Femur (tissue), 1 donor: ENCODE data around the gene BORCS8.
"Not testable (repeated sequence)": the region's sequence is repeated elsewhere in the genome, so short reads cannot be mapped to it uniquely, and the experiment has no call there.

Source experiments
- DNase-seq: peaks from one replicate; pipeline ENCODE4 v3.0.0-alpha.2; 2017

The BORCS8 gene

DNA sequence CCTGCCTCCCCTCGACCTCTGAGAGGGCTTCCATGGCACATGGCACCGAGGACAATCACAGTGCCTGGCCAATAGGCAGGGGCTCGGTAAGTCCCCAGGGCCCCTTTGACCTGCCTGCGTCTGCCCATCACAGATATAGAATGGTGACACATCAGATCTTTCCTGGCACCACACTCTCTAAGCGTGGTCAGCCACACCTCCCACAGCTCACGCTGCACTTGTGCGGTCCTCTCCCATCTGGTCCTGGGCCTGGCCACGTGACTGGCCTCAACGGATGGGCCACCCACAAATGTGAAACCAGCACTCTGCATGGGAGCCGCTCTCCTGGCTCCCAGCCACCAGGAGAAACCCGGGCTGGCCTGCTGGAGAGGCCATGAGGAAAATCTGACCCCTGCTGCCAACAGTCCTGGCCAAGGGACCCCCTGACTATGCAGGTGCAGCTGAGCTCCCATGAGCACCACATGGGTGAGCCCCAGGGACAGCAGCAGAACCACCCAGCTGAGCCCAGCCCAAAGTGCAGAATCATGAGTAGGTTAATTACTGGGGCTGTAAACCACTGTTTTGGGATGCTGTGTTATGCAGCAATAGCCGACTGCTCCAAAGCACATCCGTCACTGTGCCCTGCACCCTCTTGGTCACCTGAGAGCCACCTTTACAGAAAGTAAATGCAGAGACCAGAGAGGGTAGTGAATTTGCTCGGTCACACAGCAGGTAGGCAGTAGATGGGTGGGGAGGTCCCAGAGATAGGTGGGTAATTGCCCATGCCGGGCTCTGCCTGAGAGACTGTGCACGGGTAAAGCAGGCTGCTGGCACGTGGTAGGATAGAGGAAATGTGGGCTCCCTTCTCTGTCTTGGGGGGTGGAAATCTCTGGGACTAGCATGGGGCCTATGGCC lies 12.2 kb downstream of the BORCS8 start:
- no peak for DNase-seq

DNA sequence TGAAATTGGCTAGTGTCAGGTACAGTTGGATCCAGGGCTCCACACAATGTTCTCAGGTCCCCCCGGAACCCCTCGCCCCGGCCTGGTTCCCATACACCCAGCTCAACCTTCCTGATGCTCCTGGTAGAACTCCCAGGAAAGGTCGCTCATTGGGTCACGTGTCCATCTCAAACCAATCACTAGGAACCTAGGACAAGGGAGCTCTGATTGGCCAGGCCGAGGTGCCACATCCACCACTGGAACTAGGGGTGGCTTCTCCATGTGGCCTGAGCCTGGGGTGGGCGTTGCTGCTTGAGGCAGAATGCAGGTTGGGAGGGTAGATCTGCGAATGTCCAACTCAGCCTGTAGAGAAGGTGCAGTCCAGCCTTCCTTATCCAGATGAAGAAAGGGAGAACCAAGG lies 15.0 kb downstream of the BORCS8 start:
- DNase-seq, result no peak

DNA sequence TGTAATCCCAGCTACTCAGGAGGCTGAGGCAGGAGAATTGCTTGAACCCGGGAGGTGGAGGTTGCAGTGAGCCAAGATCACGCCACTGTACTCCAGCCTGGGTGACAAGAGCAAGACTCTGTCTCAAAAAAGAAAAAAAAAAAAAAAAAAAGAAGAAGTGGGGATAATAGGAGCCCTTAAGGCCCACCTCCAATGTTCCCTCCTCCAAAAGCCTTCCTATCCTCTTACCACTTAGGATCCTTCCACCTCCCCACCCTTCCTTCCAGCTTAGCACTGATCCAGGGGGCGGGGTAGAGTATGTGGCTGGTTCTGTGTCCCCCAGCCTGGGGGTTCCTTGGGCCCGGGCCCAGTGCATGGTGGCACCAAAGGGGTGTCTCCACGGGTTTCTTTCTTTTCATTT lies 18.7 kb downstream of the BORCS8 start:
- not testable (repeated sequence) for DNase-seq

DNA sequence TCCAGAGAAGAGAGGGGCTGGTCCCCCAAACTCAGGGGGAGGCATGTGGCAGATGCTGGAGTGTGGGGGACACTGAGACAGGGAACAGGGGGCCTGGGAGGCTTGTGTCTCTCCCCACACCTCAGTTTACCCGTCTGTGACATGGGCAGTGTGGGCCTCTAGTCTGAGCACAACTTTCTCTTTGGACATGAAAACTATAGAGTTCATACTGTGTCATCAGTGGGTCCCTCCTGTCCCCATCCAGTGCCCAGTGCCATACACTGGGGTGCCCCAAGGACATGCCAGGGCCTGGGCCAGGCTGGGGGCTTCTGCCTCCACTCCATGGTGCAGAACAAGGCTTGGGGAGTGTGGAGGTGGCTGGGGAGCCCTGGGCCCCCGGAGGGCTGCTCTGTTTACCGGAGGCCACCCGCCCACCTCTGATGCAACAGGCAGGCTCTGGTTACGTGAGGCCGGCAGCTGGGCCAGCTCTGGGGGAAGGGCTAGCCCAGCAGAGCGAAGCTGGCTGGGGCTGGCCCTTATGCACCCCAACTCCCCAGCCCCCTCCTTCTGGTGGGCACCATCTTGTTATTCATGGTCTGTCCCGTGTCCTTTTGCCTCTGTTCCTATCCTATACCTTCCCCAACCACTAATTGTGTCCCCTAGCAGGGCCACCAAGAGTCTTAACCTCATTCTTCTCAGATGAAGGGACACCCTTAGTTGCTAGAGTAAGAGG lies 20.0 kb downstream of the BORCS8 start:
- no peak for DNase-seq

DNA sequence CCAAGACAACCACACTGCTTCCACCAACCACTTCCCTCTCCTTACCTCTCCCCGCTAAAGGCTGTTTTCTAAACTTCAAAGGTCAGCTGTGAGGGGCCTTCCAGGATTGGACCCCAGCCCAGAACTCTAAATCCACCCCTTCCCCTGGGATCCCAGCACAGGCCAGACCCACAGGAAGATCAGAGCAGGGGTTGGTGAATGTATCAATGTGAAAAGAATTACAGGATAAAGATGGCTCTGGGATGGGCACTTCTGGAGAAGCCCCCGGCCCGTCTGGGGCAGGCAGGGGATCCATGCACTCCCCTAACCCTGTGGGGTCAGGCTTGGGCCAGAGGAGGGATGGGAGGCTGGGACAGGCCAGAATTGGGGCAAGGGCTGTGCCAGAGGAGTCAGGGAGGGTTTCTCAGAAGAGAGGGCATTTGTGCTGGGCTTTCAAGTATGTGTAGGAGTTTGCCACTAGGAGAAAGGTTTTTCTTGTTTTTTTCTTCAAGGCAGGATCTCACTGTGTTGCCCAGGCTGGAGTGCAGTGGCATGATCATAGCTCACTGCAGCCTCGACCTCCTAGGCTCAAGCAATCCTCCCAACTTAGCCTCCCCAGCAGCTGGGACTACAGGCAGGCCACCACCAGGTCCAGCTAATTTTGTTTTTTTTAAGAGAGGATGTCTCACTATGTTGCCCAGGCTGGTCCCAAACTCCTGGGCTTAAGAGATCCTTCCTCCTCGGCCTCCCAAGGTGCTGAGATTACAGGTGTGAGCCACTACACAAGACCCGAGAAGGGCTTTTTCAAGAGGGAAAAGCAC lies 20.9 kb downstream of the BORCS8 start:
- no peak for DNase-seq

DNA sequence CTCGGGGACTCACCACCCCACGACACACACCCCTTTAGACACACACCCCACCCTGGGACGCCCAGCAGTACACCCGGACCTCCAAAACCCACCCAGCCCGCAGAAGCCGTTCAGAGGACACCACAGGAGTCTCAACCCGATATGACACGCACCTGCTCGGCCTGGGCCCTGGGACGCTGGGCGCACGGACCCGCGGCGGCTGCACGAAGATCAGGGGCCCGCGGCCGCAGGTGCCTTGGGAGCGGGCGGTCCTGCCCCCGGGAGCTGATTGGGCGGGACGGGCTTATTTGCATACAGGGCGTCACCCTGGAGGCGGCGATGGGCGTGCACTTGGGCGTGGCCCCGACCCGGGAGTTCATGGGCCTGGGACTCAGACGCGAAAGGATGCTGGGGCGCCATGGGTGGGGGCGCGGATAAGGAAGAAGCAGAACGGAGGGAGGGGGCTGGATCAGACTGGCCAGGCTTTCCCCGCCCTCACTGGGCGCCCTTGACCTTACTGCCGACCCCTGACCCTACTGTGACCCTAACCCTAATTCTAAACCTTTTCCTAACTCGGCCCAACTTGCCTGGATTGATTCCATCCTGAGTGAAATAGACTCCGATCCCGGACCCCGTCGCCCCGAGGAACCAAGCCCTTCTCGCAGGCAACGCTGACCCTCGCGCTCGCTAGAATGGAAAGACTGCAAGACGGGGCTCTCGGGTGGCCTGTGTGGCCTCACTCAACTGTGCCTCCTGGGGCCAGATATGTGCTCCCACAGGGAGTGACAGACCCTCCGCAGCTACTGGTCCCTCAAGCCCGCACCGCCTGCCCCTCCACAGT lies 21.7 kb downstream of the BORCS8 start, which contains the start of gene MEF2B:
MEF2B (minus strand) TSS at position 211 of the 820 bp plus-strand sequence. CDS start 19,528 bp downstream, outside the sequence.
- DNase-seq, result peak; percentile 84

DNA sequence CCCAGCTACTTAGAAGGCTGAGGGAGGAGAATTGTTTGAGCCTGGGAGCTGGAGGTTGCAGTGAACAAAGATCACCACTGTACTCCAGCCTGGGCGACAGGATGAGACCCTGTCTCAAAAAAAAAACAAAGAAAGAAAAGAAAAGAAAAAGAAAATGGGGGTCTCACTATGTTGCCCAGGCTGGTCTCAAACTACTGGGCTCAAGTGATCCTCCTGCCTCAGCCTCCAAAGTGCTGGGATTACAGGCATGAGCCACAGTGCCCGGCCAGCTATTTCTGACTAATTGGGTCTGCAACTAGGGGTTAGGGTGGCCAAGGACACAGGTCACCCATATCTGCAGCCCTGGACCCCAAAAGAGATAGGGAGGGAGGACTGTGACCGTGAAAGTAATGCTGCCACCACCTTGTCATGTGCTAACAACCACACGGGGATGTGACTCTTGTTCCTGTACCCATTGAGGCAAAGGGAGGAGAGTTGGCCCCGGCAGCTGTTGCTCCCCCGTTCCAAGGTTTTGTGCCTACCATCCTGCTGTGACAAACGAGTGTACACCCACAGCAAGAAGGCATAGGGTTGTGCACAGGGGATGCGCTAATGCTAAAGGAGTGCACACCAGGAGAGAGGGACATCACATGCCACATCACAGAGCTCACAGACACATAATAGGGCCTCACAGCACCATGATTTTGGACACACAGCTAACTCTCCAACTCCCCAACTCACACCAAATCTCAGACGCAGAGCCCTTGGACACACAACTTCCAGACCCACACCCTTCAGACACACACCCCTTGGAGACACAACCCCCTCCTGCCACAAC lies 22.5 kb downstream of the BORCS8 start:
- DNase-seq, result no peak

DNA sequence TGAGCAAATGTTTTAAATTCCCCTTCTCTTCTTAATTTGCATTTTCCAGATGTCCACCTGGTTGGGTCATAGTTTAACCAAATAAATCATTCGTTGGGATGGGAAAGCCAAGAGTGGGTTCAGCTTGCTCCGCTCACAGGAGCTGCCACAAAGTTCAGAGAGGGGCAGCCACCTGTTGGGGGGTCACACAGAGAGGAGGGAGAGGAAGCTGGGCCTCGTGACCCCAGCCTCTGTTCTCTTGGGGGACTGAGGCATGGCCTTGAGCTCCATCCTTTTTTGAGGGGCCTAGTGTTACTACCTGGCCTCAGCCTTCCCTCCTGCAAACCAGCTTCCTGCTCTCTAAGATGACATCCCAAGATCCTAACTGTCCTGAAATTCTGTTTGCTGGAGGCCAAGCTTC lies 24.3 kb downstream of the BORCS8 start:
- DNase-seq, result no peak

DNA sequence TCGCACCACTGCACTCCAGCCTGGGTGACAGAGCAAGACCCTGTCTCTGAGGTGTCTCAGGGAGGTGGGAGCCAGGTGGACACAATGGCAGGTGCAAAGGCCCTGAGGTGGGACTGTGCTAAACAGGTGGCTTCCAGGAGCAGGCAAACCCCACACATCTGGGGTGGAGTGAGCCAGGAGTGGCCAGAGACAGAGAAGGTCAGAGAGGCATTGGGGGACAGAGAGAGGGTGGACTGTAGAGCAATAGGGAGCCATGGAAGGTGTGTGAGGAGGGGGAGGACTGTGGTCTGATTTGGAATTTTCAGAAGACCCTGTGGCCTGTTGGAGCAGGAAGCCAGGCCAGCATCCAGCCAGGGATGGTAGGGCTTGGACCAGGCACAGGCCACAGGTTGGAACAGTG lies 26.6 kb downstream of the BORCS8 start:
- DNase-seq, result no peak

DNA sequence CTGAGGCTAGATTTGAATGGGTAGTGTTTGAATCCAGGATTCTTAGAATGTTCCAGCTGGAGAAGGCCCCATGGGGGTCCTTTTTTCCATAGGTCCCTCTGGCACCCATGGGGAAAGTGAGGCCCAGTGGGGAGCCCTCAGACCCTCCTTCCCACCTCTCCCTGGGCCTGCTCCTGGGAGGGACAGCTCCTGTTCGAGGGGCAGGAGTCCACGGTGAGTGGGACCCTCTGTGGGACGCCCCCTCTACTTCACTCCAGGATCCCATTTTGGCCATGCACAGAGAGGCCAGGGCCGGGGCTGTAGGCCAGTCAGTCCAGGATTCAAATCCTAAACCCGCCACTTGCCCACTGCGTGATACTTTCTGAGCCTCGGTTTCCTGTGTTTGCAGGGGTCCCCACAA lies 29.5 kb downstream of the BORCS8 start:
- no peak for DNase-seq

DNA sequence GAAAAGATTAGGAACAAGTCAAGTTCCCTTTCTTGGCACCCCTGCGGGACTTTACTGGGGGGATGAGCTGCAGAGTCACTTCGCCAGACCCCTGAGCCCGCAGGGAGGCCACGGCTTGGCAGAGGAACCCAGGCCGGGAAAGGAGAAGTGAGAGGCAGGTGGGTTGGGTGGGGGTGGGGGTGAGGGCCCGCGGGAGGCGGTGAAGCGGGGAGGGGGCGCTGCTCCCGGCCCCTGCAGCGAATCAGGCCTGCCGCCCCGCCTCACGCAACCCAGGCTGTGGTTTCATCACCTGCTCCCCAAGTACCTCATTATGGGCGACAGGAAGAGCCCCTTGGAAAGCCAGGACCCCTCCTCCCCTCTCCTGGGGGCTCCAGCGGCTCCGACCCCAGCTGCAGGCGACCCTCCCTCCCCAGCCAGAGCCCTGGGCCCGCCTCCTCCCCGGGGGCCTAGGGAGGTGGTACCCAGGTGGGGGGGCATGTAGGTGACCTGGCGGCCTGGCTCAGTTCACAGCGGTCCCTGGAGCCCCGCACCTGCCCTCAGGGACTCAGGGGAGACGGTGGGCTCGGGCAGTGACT lies 31.4 kb downstream of the BORCS8 start:
- no peak for DNase-seq

DNA sequence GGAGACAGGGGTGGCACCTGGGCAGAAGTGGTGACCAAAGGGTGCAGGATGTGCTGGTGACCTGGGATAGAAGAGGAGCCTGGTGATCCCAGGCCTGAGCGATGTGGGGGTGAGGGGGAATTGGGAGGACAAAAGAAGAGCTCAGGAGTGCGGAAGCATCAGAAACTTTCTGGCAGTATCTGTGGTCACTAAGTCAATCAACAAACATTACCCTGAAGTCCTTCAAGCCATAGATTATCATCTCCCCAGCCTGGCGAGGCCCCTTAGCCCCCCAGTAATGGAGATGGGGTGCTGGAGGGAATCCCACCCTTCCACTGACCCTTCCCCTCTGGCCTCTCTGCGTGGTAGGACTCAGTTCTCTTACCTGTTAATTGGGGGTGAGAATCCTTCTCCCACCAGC lies 32.4 kb downstream of the BORCS8 start:
- DNase-seq, result no peak

DNA sequence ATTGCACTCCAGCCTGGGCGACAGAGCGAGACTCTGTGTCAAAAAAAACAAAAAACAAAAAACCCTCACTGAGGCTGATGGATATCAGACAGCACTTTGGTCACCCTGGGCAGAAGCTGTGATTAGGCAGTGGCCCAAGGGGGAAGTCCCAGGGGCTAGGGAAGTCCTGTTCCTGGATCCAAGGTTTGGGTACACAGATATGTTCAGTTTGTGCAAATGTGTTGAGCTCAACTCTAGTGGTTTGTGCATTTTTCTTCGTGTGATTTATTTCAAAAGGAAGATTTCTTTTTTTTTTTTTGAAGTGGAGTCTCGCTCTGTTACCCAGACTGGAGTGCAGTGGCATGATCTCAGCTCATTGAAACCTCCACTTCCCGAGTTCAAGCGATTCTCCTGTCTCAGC lies 34.1 kb downstream of the BORCS8 start:
- DNase-seq, result no peak

DNA sequence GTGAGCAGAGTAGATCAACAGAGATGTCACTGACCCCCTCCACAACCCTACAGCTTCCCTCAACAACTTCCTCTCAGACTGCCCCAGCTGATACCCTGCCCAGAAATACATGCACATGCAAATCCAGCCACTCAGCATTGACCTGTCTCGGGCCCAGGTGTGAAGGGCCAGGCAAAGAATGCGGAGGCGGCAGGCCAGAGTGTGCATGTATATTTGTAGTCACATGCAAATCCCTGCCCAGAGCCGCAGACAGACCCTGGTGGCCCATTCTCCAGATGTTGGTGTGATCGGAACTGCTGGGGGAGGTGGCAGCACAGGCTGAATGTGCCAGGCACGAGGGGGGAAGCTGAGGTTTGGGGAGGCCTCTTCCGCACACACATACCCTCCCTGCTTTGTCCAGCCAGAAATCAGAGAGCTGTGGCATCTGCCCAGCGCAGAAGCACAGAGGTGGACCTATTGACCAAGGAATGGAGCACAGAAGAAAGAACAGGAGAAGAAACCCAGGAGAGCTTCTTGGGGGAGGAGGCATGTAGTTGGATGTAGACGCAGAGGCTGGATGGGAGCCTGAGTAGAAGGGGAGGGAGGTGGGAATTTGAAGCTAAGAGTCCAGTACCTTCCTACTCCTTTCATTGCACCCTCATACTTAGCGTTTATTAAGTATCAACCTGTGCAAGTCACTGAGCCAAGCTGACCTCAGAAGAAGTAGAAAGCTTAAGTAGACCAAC lies 36.3 kb downstream of the BORCS8 start:
- DNase-seq, result no peak

DNA sequence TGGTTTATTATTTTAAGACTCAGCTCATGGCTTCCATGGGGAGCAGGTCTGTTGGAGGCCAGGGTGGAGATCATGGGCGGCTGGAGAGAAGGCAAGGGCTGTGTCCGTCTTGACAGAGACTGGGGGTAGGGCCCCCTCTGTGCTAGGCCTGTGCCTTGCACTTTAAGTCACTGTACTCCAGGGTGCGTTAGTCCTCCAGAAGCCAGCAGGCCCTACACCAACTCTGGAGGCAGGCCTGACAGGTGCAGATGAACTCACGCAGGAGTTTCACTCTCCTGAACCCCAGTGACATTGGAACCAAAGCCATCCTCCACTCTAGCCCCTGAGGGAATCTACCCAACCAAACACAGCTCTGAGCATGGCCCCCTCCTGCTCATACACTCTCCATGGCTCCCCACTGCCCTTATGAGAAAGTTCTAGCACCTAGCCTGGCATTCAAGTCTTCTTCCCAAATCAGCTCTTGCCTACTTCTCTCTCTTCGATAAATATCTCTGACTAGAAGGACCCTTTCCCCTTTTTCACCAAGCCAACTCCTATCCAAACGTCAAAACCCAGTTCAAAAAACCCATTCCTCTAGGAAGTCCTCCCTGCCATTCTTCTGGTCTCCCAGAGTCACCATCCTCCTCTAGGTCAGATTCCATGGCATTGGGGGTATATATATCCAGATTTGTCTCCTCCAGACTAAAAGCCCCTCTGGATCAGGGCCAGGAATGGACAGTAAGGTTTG lies 37.0 kb downstream of the BORCS8 start:
- DNase-seq, result no peak

DNA sequence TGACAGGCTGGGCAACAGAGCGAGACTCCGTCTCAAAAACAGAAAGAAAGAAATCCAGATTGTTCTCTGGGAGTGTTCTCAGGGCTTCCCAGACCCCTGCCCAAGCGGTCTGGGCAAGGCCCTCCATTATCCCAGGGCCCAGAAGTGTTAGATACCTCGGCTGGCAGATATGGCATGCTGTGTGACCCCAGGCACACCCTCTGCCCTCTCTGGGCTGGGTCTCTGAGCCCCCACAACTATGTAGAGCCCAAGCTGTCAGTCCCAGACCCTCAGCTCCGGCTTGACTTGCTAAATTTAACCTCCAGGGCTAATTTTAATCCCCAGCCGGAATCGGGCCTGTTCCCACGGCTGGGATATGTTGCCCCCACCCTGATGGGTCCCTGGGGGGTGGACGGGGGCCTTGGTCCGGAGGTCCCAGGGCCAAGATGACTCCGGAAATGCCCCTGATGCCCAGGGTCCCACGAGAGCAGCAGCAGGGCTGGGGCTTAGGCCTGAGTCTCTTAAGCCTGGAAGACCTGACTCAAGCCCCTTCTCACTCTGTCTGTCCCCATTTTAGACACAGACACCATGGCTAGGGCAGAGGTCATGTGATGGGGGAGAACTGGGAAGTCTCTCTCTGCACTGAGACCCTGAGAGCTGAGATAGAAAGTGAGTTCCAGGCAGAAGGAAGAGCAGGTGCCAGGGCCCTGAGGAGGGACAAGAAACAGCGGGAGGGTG lies 39.1 kb downstream of the BORCS8 start:
- no peak for DNase-seq

DNA sequence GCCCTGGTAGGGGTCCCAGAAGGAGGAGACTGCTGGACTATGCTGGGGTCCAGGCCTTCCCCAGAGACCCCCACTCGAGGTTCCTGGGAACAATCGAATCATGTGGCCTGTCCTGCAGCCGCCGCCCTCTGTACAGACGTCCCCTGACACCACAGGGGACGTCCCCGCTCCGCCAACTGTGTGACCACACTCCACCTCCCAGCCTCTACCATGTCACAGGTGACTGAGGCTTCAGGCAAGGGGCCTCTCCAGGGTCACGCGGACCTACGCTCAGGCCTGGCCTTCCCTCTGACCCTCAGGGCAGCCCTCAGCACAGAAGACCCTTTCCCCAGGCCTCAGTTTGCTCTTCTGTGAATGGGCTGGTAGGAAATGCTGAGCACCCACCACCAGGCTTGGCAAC lies 40.5 kb downstream of the BORCS8 start:
- no peak for DNase-seq

DNA sequence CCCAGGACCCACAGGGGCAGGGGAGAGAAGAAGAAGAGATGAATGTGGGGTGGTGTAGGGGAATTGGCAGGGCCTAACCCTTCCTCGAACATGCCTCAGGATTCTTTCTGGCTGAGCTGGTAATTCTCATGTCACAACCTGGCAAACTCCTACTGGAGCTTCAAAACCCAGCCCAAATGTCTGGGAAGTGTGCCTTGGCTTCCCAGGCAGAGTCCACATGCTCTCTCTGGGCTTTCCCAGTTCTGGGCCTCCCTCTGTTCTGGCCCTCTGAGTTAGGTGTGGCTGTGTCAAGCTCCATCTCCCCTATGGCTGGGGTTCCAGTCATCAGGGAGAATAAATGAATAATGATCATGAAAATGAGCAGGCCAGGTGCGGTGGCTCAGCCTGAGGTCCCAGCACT lies 42.5 kb downstream of the BORCS8 start:
- DNase-seq, result no peak

DNA sequence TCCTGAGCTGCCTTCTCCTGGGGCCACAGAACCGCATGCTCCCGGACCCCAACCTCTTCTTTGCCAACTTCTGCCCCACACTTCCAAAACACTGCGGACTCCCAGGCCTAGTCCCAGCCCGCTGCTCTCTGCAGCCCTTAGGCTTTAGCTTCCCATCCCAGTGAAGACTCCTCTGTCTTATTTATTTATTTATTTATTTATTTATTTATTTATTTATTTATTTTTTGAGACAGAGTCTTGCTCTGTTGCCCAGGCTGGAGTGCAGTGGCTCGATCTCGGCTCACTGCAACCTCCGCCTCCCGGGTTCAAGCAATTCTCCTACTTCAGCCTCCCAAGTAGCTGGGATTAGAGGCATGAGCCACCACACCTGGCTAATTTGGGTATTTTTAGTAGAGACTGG lies 43.4 kb downstream of the BORCS8 start:
- DNase-seq, result not testable (repeated sequence)
